GM04503 (cell line): ENCODE results near the gene DENND2A.
A peak's percentile ranks its signal among the peaks of the same experiment; 100 is the strongest.
"Not testable (repeated sequence)": the region's sequence is repeated elsewhere in the genome, so short reads cannot be mapped to it uniquely, and the experiment has no call there.

Source experiments
- DNase-seq: peaks from one replicate; pipeline ENCODE4 v3.0.0-alpha.2; 2012; ENCODE audit warnings: low read depth

Gene DENND2A

GRCh38 chr7:140640727-140641523, at the start of gene DENND2A:
DENND2A (minus strand) TSS chr7:140640813; CDS start chr7:140602397, 38,416 bp downstream.
- DNase-seq = no peak

GRCh38 chr7:140689199-140690152, 48.9 kb upstream of the DENND2A start:
- DNase-seq = no peak

- no peak for DNase-seq
Measured at GRCh38 chr7:140688341-140688740, 47.7 kb upstream of the DENND2A start.

GRCh38 chr7:140686921-140687320, 46.3 kb upstream of the DENND2A start:
- DNase-seq = no peak

GRCh38 chr7:140685407-140686087, 44.9 kb upstream of the DENND2A start:
- no peak for DNase-seq

- no peak for DNase-seq
Measured at GRCh38 chr7:140684066-140684950, 43.7 kb upstream of the DENND2A start.

- DNase-seq = no peak
Measured at GRCh38 chr7:140683657-140684056, 43.0 kb upstream of the DENND2A start.

- no peak for DNase-seq
Measured at GRCh38 chr7:140681766-140682165, 41.2 kb upstream of the DENND2A start.

GRCh38 chr7:140680886-140681285, 40.3 kb upstream of the DENND2A start:
- DNase-seq = no peak

GRCh38 chr7:140679186-140679585, 38.6 kb upstream of the DENND2A start:
- no peak for DNase-seq

GRCh38 chr7:140678816-140679130, 38.2 kb upstream of the DENND2A start:
- DNase-seq = no peak

- no peak for DNase-seq
Measured at GRCh38 chr7:140678081-140678815, 37.6 kb upstream of the DENND2A start.

GRCh38 chr7:140677496-140677895, 36.9 kb upstream of the DENND2A start:
- DNase-seq = no peak

- DNase-seq = not testable (repeated sequence)
Measured at GRCh38 chr7:140676956-140677355, 36.3 kb upstream of the DENND2A start.

- no peak for DNase-seq
Measured at GRCh38 chr7:140676306-140676705, 35.7 kb upstream of the DENND2A start.

- no peak for DNase-seq
Measured at GRCh38 chr7:140675726-140676125, 35.1 kb upstream of the DENND2A start.

GRCh38 chr7:140674899-140675701, 34.5 kb upstream of the DENND2A start:
- peak; percentile 53 for DNase-seq

GRCh38 chr7:140674356-140674800, 33.8 kb upstream of the DENND2A start:
- DNase-seq = no peak

GRCh38 chr7:140673774-140674155, 33.2 kb upstream of the DENND2A start:
- DNase-seq = no peak
